GM04504 (cell line): ENCODE measurements around the gene GDF9.

Experiments
- DNase-seq: peaks from one replicate; pipeline ENCODE4 v3.0.0-alpha.2; 2012; ENCODE audit warnings: low read depth

Gene GDF9

GRCh38 chr5:132866342-132867045 lies at the start of gene GDF9, which contains the start of gene UQCRQ:
Gene GDF9 (minus strand): TSS chr5:132866469. CDS start chr5:132864533, 1,936 bp downstream.
Gene UQCRQ (plus strand): TSS chr5:132866642. CDS start chr5:132866882, 240 bp downstream.
- peak; percentile 99 for DNase-seq

GRCh38 chr5:132915681-132916080 lies 49.4 kb upstream of the GDF9 start:
- no peak for DNase-seq

GRCh38 chr5:132909702-132910101 lies 43.4 kb upstream of the GDF9 start:
- no peak for DNase-seq

GRCh38 chr5:132907161-132907560 lies 40.9 kb upstream of the GDF9 start:
- no peak for DNase-seq

DNA sequence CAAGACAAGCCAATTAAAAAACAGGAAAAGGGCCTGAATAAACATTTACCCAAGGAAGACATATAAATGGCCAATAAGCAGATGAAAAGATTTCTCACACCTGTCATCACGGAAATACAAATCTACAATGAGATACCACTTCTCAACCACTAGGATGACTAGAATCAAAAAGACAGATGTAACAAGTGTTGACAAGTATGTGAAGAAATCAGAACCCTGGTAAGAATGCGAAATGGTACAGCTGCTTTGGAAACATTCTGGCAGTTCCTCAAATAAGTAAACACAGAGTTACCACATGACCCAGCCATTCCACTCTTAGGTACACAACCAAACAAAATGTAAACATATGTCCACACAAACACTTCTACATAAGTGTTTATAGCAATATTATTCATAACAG lies 39.7 kb upstream of the GDF9 start:
- DNase-seq = peak; percentile 4

- DNase-seq = no peak
Measured at GRCh38 chr5:132901730-132902129, 35.5 kb upstream of the GDF9 start.

DNA sequence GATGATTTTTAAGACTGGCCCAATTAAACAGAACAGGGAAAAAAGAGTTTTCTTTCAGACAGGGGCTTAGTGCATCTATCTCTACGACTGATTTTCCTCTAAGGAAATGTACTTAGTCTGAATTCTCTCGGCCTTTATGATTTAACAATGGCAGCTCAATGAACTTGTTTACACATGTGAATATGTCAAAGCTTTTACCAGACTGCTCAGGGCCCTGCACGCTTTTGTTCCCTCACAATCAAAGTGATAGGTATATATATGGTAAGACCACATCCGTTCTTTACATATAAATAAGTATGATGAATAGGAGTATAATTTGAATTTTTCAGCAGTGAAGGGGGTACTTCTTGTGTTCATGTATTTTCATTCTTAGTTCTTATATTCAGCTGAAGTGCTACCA lies 34.8 kb upstream of the GDF9 start:
- DNase-seq = no peak

GRCh38 chr5:132898094-132898493 lies 31.8 kb upstream of the GDF9 start:
- DNase-seq = no peak

GRCh38 chr5:132896685-132897084 lies 30.4 kb upstream of the GDF9 start:
- no peak for DNase-seq

- no peak for DNase-seq
Measured at GRCh38 chr5:132895719-132896305, 29.5 kb upstream of the GDF9 start.

GRCh38 chr5:132890817-132891216 lies 24.5 kb upstream of the GDF9 start:
- no peak for DNase-seq

DNA sequence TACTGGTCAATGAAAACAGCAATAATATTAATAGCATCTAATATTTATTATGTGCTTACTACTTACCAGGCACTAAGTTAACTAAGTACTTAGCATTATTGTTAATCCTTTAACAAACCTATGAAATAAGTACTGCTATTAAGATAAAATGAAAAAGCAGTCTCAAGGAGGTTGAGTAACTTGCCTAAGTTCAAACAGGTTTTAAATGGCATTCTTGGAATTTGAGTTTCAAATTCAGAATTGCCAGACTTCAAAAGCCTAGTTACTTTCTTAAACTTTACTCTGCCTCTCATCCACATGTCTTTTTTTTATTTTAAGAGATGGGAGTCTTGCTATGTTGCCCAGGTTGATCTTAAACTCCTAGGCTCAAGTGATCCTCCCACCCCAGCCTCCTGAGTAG lies 23.2 kb upstream of the GDF9 start:
- no peak for DNase-seq

DNA sequence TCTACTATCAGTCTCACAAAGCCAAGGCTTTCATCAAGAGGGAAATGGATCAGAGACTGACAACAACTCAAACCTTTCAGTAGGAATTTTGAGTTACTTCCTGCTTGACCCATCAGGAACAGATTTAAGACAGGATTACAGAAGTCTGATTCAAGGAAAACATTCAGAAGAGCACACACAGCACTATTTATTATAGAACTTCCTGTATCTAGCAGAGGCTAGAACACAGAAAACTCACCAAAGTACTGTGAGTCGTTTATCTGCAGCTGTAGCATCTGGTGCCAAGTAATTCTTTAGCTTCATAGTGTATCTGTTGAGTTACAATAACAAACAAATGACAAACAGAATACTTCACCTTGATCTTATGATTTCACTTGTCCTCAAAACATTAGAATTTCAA lies 21.0 kb upstream of the GDF9 start:
- DNase-seq = no peak

DNA sequence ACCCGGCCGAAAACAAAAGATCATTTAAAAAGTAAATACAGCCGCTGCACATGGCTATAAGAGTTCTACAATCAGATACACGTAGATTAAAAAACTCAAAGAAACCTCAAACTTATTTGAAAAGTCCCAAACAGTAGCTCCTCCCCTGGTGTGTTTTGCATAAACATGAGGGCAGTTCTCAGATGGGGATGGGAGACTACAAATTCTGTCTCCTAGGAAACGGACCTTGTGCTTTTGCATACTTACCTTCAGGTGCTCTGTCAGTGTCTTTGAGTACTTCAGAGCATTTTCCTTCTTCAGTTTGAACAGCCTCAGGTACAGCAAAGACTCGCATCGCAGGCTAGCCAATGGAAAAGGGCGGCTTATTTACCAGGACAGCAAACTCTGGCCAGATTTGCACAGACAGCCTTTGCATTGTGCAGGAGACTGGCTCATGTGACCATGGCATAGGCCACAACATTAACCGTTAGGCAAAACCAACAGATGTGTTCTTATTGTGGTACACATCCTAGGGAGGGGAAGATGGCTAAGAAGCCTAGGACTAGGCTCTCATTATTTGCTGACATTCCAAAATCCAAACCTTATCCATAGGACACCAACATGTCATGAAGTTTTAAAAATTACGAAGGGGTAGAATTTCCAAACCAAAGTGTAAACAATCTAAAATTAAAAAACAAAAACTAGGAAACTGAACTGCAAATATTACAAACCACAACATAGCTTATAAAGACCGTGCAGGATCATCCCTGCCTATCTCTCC lies 20.0 kb upstream of the GDF9 start:
- no peak for DNase-seq

DNA sequence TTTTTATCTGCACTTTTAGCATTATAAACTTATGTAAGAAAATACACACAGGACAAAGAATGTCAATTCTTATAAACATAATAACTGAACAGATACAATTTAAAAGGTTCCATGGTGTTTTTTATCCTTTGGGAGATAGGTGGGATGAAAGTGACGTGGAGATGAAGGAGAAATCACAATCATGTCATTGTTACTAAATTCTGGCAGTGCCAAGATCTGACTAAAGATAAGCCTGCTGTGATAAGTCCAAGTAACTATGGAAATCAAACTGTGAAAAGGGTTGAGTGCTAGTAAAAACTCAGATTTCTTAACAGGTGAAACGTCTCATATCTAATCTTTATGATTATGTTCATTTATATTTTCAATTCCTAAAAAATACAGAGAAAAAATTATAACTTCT lies 18.3 kb upstream of the GDF9 start:
- DNase-seq = no peak

DNA sequence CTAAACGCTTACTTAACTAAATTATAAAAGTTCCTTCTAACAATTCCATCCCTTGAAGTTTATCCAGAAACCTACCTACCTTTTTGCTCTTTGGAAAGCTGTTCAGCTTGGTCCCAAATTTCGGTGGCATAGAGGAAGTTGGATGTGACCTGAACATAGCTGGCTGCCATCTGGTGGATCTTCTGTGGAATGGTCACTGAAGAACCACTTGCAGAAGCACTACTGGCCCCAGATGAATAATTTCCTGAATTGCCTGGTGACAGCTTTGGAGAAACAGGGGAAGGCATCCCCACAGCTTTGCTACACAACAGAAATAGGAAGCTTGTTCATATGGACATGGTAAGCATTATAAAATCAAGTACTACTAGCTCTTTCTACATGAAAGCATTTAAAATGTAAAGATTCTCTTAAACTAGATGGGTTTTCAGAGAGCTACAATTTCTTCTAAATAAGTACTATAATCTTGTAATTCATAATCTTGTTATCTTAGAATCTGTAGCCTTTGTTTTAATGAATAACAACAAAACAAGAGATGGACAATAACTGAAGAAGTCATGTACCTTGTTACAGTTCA lies 17.1 kb upstream of the GDF9 start:
- DNase-seq = peak; percentile 52

GRCh38 chr5:132877938-132878337 lies 11.7 kb upstream of the GDF9 start:
- DNase-seq = no peak

- no peak for DNase-seq
Measured at GRCh38 chr5:132877466-132877865, 11.2 kb upstream of the GDF9 start.

- no peak for DNase-seq
Measured at GRCh38 chr5:132876020-132876759, 9.9 kb upstream of the GDF9 start.

GRCh38 chr5:132873930-132874271 lies 7.6 kb upstream of the GDF9 start:
- no peak for DNase-seq

DNA sequence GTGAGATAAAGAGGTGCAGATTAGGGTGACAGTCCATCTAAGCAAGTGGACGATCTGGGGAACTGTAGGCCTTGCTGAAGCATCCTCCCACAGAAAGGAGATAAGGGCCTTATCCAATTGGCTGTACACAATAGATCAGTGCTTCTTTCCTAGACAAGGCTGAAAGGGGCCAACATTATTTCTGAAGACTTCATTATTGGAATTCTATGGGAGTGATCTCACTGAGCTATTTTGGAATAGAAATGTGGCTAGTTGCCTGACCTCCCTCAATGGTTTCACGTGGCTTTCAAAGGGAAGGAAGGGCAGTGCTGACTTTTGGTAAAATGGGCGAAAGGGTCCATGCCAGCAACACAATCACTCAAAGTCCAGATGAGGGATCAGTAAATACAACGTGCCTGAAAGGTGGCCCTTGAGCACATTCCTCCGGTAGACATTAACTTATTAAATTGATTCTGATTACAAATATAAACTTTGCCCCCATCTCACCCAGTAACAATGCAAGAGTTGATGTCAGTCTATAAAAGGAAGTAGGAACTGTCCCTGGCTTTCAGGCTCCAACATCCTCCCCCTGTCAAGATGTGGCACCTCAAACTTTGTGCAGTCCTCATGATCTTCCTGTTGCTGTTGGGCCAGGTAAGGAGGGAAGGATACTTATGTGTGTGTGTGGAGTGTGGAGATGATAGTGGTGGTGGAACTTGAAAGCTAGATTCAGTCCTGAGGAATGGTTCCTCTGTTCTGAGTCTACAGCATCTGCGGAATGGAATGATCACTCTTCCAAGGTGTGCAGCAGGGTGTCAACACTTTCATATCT lies 7.1 kb upstream of the GDF9 start, which contains the start of gene LEAP2:
TSS of gene LEAP2 (plus strand) at position 550 of the 811 bp plus-strand sequence. CDS start at position 577, 27 bp downstream.
- DNase-seq = no peak
